HG02571 (cell line): ENCODE measurements around the gene HHAT.
"Not testable (repeated sequence)": the region's sequence is repeated elsewhere in the genome, so short reads cannot be mapped to it uniquely, and the experiment has no call there.

ENCODE experiments used
- ATAC-seq: cut with Tn5 transposase; IDR thresholded peaks from one replicate; pipeline ENCODE4 v1.9.1; 2021; ENCODE audit warnings: mild to moderate bottlenecking, moderate library complexity; ENCODE audit not compliant: unreplicated experiment

HHAT gene

GRCh38 chr1:210631399-210631798, 302.7 kb downstream of the HHAT start:
- no peak for ATAC-seq

GRCh38 chr1:210633140-210633539, 304.4 kb downstream of the HHAT start:
- no peak for ATAC-seq

- ATAC-seq, result no peak
These were observed 304.9 kb downstream of the HHAT start for GRCh38 chr1:210633636-210634035.

GRCh38 chr1:210635108-210635507, 306.4 kb downstream of the HHAT start:
- ATAC-seq, result no peak

GRCh38 chr1:210641582-210641981, 312.9 kb downstream of the HHAT start:
- ATAC-seq, result no peak

- no peak for ATAC-seq
These were observed 317.0 kb downstream of the HHAT start for GRCh38 chr1:210645582-210646257.

GRCh38 chr1:210646258-210646616, 317.5 kb downstream of the HHAT start:
- no peak for ATAC-seq

- no peak for ATAC-seq
These were observed 319.0 kb downstream of the HHAT start for GRCh38 chr1:210647406-210648333.

- no peak for ATAC-seq
These were observed 320.0 kb downstream of the HHAT start for GRCh38 chr1:210648588-210649269.

GRCh38 chr1:210650403-210650802, 321.7 kb downstream of the HHAT start:
- no peak for ATAC-seq

GRCh38 chr1:210652329-210652954, 323.7 kb downstream of the HHAT start:
- no peak for ATAC-seq

GRCh38 chr1:210653771-210654170, 325.1 kb downstream of the HHAT start:
- ATAC-seq, result no peak

- no peak for ATAC-seq
These were observed 325.7 kb downstream of the HHAT start for GRCh38 chr1:210654176-210654981.

- no peak for ATAC-seq
These were observed 326.8 kb downstream of the HHAT start for GRCh38 chr1:210655511-210655910.

- ATAC-seq, result no peak
These were observed 329.1 kb downstream of the HHAT start for GRCh38 chr1:210657806-210658205.

- ATAC-seq, result not testable (repeated sequence)
These were observed 332.8 kb downstream of the HHAT start for GRCh38 chr1:210661520-210661919.

GRCh38 chr1:210662291-210663050, 333.8 kb downstream of the HHAT start:
- ATAC-seq, result no peak

GRCh38 chr1:210663730-210664573, 335.2 kb downstream of the HHAT start:
- no peak for ATAC-seq

GRCh38 chr1:210669951-210670350, 341.2 kb downstream of the HHAT start:
- ATAC-seq, result no peak
